GM19467 (cell line): ENCODE data around the gene TMEM252.

Source experiments
- ATAC-seq: cut with Tn5 transposase; IDR thresholded peaks from one replicate; pipeline ENCODE4 v1.9.1; 2021; ENCODE audit warnings: mild to moderate bottlenecking, moderate library complexity; ENCODE audit not compliant: unreplicated experiment

Gene TMEM252, protein sequence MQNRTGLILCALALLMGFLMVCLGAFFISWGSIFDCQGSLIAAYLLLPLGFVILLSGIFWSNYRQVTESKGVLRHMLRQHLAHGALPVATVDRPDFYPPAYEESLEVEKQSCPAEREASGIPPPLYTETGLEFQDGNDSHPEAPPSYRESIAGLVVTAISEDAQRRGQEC

GRCh38 chr9:68540712-68541535, at the start of gene TMEM252:
Gene TMEM252 (minus strand): TSS chr9:68540883. CDS start chr9:68540814, 69 bp downstream.
- ATAC-seq = no peak

GRCh38 chr9:68585034-68585761, 44.5 kb upstream of the TMEM252 start:
- no peak for ATAC-seq

GRCh38 chr9:68584189-68585033, 43.7 kb upstream of the TMEM252 start:
- no peak for ATAC-seq

GRCh38 chr9:68581696-68582095, 41.0 kb upstream of the TMEM252 start:
- no peak for ATAC-seq

DNA sequence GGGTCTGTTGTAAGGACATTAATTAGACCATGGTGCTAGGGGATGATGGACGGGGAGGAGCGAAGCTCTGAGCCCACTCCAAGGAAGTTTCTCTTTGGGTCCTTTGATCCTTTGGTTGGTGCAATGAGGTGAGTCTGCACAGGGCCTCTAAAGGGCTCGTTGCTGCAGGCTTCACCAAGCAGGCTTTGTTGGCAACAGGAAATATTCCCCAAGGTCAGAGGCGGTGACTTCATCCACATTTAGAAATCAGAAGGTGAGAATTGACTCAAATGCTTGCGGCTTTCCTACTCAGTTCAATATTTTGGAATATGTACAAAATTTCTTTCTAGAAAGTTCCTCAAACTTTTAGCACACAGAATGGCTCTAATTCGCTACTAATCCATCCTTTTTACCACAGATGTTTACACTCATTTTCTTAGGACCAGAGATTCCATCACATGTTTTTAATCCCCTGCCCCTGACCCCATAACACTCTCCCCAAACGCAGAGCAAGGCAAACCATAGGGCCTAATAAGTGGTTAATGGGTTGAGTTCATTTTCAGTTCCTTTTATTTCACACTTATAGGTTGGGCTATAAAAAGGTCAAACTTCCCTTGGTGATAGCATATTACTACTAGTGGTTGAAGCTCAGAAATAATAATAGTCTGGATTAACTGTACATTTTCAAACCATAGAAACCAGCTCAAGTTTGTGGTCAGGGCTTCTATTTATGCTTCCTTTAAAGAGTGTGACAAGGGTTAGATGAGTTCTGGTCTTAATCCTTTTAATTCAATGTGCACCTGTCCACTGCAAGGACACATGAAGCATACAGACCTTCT, 37.3 kb upstream of the TMEM252 start:
- peak; percentile 75 for ATAC-seq

- ATAC-seq = no peak
These were observed 35.1 kb upstream of the TMEM252 start for GRCh38 chr9:68575817-68576216.

DNA sequence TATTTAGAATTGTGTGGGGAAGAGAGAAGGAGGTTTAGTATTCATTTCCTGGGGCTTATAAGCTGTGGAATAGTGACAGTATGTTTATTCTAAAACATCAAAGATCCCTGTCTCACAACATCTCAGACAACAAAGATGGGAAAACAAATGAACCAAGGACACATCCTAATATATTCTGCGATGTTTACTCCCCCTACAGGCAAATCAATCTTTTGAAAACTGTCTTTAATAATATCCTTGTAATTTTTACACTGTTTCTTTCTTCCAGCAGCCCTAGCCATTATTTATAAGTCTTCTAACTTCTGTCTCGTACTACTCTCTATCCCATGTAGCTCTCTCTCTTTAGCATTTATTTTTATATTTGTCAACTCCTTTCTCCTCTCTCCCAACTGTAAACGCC, 33.5 kb upstream of the TMEM252 start:
- ATAC-seq = no peak

GRCh38 chr9:68567565-68567964, 26.9 kb upstream of the TMEM252 start:
- no peak for ATAC-seq

DNA sequence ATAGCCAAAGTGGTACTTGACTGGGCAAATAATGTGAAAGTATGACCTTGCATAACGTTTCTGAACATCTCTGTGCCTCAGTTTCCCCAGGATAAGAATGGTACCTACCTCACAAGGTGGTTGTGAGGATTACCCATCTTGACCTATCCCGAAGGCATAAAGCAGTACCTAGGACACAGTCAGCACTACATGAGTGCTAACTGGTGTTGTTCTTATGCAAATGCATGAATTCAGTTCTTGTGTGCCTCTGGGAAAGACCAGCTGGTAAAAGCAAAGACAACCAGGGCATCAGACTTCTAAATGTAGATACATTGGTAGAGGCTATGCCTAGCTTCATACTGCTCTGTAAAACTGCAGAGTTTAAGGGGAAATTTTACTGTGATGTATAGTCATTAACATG, 21.8 kb upstream of the TMEM252 start:
- ATAC-seq = no peak

DNA sequence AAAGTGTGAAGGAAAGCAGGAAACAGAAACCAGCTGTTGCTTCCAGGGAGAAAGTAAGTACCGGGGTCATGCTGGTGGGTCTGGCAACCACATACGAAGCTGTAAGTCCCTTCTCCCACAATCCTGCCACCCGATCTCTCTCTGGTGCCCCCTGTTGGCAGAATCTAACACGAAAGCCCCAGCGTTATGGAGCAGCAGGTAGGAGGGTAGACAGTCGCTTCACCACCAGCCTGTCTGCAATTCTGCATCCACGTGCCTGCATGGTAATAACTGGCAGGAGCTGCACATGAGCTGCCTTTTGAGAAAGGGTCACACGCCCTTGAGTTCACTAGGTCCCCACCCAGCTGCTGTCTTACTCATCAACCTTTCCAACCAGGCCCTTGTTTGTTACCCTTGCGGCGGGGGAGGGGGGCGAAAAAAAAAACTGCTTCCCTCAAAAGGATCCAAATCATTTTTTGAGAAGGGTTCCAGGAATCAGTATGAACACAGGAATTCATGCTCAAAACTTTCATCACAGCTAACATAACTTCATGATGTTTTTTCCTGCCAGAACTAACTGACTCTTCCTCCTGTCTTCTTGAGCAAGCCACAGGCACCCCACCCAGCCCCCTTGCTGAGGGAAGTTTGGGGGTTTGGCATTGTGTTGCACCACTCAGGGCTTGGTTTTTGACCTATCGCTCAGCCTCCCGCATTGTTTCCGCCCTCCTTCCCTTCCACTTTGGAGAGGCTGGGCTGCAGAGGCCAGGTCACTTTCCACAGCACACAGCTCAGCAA, 19.6 kb upstream of the TMEM252 start:
- ATAC-seq = no peak

DNA sequence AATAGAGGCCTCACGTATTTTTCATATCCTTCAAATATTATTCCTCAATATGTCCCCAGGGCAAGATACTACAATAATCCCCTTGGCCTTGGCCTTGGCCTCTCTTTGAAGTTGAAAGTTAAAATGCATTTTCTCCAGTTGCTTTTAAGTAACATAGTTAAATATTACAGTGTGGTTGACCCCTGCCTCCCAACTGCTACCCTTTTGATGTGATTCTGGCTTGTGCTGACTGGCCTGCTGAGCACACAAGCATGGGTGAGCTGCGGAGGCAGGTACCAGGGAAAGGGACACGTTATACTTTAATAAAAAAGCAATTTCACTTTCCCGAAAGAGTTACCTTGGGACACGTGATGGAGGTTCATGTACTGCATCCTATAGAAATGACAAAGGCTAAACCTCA, 17.9 kb upstream of the TMEM252 start:
- ATAC-seq = no peak

- no peak for ATAC-seq
These were observed 14.9 kb upstream of the TMEM252 start for GRCh38 chr9:68555437-68556150.

DNA sequence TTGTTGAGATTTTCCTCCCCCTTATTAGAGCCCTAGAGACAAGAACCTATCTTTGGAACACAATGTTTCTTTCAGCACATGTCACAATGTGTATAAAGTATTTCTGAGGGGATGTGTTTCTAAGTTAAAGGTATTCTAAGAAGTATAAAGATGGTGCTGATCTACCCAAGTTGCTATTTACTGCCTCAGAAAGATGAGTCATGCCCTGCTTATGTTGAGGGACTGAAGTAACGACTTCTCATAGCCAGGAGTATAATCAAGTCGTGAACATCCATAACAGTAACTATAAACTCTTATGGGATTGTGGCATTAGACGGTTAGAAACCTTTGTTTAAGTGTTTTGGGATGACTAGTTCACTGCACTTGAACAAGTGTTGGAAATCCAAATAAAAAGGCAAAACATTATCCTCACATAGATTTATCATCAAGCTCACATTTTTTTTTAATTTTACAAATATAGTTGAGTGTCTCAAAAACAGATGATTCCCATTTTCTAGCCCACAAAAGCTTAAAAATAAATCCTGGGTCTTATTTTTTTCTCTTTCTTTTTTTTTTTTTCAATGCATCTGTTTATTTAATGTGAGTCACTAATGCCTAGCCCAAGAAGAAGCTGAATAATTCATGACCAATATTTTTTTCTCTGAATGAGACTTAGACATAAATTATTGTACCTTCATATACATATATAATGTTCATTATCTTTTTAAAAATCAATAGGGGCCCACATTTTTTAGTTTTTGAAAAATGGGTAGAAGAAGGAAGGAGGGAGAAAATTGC, 12.2 kb upstream of the TMEM252 start:
- ATAC-seq = no peak

- ATAC-seq = no peak
These were observed 10.5 kb upstream of the TMEM252 start for GRCh38 chr9:68551191-68551590.

- ATAC-seq = no peak
These were observed 7.6 kb upstream of the TMEM252 start for GRCh38 chr9:68548241-68548640.

GRCh38 chr9:68547417-68547816, 6.7 kb upstream of the TMEM252 start:
- no peak for ATAC-seq

DNA sequence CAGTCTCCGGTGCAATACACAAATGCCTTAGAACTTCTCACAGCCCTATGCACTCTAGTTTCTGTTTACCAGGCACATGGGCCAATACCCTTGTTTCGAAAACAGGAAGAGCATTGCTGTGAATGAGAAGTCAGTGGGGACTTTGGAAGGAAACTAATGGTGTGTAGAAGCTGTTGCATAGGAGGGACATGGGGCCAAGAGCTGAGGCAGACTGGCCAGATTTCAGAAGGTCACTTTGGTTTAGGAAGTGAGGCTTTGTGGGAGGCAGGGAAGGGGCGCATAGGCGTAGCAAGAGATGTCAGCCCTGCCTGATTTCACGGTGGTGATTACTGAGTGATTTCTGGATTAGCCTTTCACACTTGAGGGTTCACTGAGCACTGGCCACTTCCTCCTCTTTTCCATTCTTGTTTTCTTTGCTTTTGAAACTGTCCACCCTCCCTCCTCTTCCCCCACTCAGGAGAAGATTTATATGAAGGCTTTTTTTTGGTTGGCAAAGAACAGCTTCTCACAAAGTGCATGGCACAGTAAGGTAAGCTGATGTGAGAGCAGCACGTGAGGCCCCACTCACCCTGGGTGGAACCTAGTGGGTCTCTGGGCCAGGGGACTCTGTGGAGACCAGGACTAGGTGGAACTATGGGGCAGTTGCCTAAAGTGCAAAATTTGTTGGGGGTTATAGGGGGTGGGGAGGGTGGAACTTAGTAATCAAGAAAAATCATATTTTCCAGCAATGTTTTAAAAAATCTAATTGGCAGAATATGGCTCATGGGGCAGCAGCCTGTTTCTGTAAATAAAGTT, 6.1 kb upstream of the TMEM252 start:
- peak; percentile 84 for ATAC-seq
